ENCODE measurements around the gene CA10.

CA10 gene

GRCh38 chr17:51793686-51794085 is 364.8 kb downstream of the CA10 start:
- TF ChIP-seq, protein P1, sequence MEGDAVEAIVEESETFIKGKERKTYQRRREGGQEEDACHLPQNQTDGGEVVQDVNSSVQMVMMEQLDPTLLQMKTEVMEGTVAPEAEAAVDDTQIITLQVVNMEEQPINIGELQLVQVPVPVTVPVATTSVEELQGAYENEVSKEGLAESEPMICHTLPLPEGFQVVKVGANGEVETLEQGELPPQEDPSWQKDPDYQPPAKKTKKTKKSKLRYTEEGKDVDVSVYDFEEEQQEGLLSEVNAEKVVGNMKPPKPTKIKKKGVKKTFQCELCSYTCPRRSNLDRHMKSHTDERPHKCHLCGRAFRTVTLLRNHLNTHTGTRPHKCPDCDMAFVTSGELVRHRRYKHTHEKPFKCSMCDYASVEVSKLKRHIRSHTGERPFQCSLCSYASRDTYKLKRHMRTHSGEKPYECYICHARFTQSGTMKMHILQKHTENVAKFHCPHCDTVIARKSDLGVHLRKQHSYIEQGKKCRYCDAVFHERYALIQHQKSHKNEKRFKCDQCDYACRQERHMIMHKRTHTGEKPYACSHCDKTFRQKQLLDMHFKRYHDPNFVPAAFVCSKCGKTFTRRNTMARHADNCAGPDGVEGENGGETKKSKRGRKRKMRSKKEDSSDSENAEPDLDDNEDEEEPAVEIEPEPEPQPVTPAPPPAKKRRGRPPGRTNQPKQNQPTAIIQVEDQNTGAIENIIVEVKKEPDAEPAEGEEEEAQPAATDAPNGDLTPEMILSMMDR (conservative IDR thresholded peaks at IDR 0.05): no peak
- H3K27ac ChIP-seq: no peak overlapping the region

- no peak overlapping the region for H3K27ac ChIP-seq
- TF ChIP-seq, protein P1 (conservative IDR thresholded peaks at IDR 0.05): no peak
Measured at GRCh38 chr17:51778842-51779241, 379.7 kb downstream of the CA10 start.

DNA sequence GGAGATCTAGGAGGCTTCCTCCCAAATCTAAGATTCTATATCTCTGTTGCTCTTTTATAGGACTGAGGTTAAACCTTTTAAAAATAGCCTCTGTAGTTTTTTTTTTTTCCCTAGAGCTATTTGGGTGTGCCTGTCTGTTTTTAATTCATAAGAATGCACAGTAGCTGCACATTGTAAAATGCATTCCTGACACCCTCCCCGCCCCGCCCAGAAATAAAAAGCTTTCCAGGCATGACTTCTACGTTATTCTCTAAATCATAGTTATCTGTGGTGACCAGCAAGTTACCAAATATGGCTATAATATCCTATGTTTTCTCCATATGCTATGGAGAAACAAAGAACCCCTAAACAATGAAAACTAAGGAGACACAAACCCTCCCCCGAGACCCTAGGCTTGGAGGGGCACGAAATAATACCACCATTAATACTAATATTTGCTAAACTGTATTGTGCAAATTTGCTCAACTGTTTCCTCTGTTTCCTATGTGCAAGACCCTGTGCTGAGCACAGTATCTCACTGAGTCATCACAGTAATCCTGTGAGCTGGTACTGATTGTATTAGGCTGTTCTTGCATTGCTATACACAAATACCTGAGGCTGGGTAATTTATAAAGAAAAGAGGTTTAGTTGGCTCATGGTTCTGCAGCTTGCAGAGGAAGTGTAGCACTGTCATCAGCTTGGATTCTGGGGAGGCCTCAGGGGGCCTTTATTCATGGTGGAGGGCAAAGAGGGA is 388.3 kb downstream of the CA10 start:
- TF ChIP-seq, protein P1 (conservative IDR thresholded peaks at IDR 0.05): no peak
- no peak overlapping the region for H3K27ac ChIP-seq

GRCh38 chr17:51769231-51769630 is 389.3 kb downstream of the CA10 start:
- TF ChIP-seq, protein P1 (conservative IDR thresholded peaks at IDR 0.05): no peak
- H3K27ac ChIP-seq: no peak overlapping the region

GRCh38 chr17:51768706-51769105 is 389.8 kb downstream of the CA10 start:
- no peak overlapping the region for H3K27ac ChIP-seq
- TF ChIP-seq, protein P1 (conservative IDR thresholded peaks at IDR 0.05): no peak

DNA sequence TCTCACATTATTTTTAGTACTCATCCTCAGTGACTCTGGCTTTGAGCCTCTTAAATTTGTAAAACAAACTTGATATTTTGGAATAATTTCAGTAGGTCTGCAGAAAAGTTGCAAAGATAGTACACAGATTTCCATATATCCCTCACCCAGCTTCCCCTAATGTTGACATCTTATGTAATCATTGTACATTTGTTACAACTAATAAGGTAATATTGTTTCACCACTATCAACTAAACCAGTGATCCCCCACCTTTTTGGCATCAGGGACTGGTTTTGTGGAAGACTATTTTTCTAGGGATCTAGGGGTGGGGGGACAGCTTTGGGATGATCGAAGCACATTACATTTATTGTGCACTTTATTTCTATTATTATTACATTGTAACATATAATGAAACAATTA is 391.2 kb downstream of the CA10 start:
- TF ChIP-seq, protein P1 (conservative IDR thresholded peaks at IDR 0.05): no peak
- H3K27ac ChIP-seq: no peak overlapping the region

- TF ChIP-seq, protein P1 (conservative IDR thresholded peaks at IDR 0.05): no peak
- no peak overlapping the region for H3K27ac ChIP-seq
Measured at GRCh38 chr17:51765282-51766135, 393.0 kb downstream of the CA10 start.

Data from VCaP (cell line).